HepG2 (cell line): Measurements from ENCODE around the gene NEGR1. TPM values are rescaled to one million over a fixed set of nuclear protein-coding genes. Genes with fewer than 3 reads are reported as not detected.

ENCODE experiments used
- CEBPB ChIP-seq: IDR thresholded peaks from 2 replicates; pipeline ENCODE4 v1.6.1; 2011; ENCODE audit warnings: low read depth, low read length, improper control_type of control experiment, borderline replicate concordance
- CEBPG ChIP-seq: IDR thresholded peaks from 2 replicates; pipeline ENCODE4 v1.6.1; 2016
- CREB1 ChIP-seq, 2 experiments: fragments of 450-650 bp in 1 of 2; IDR thresholded peaks; 2 replicates each; pipeline ENCODE4 v1.6.1; 2016 to 2017; ENCODE audit warnings: control low read depth in 1 of 2, mild to moderate bottlenecking in 1 of 2, missing compliant biosample characterization in 1 of 2, missing genetic modification characterization in 1 of 2
- E2F2 ChIP-seq: sonication (generic); formaldehyde crosslinking; IDR thresholded peaks from 2 replicates; pipeline ENCODE4 v1.4.0; 2020; ENCODE audit warnings: missing genetic modification reagents, borderline replicate concordance
- EP300 ChIP-seq, 3 experiments: sonication (generic) in 1 of 3; formaldehyde crosslinking in 1 of 3; IDR thresholded peaks; 2 replicates each; pipeline versions ENCODE4 v1.5.1 to v1.6.1; 2011 to 2020; ENCODE audit warnings: low read depth in 2 of 3, low read length in 2 of 3, borderline replicate concordance in 1 of 3, improper control_type of control experiment in 1 of 3, mild to moderate bottlenecking in 1 of 3, missing genetic modification reagents in 1 of 3, moderate library complexity in 1 of 3
- ERF ChIP-seq: IDR thresholded peaks from 2 replicates; pipeline ENCODE4 v1.6.1; 2018; ENCODE audit warnings: missing biosample characterization, missing genetic modification reagents
- FOSL2 ChIP-seq: sonication (generic); formaldehyde crosslinking; IDR thresholded peaks from 2 replicates; pipeline ENCODE4 v1.4.0; 2020; ENCODE audit warnings: missing genetic modification reagents
- FOXA3 ChIP-seq: IDR thresholded peaks from 2 replicates; pipeline ENCODE4 v1.6.1; 2016; ENCODE audit warnings: missing genetic modification reagents, missing compliant biosample characterization
- FOXP1 ChIP-seq, 2 experiments: fragments of 450-650 bp in 1 of 2; IDR thresholded peaks; 2 replicates each; pipeline ENCODE4 v1.6.1; 2017 to 2018; ENCODE audit warnings: antibody characterized with exemption in 1 of 2
- GATAD2A ChIP-seq: IDR thresholded peaks from 2 replicates; pipeline ENCODE4 v1.6.1; 2016
- HMG20A ChIP-seq: IDR thresholded peaks from 2 replicates; pipeline ENCODE4 v1.6.1; 2016; ENCODE audit warnings: borderline replicate concordance
- HNRNPH1 ChIP-seq: fragments of 200-400 bp; formaldehyde crosslinking; optimal IDR thresholded peaks from 2 replicates; pipeline ENCODE3; 2017; ENCODE audit warnings: mild to moderate bottlenecking, low read depth, low read length
- ISL2 ChIP-seq: sonication (generic); formaldehyde crosslinking; IDR thresholded peaks from 2 replicates; pipeline ENCODE4 v1.5.0; 2020; ENCODE audit warnings: missing genetic modification reagents
- MED1 ChIP-seq: sonication (generic); formaldehyde crosslinking; IDR thresholded peaks from 2 replicates; pipeline ENCODE4 v1.4.0; 2020; ENCODE audit warnings: missing genetic modification reagents
- MYNN ChIP-seq: sonication (generic); formaldehyde crosslinking; IDR thresholded peaks from 2 replicates; pipeline ENCODE4 v1.4.0; 2020; ENCODE audit warnings: mild to moderate bottlenecking, low read depth, missing genetic modification reagents
- NCOR1 ChIP-seq: fragments of 200-600 bp; sonication (generic); IDR thresholded peaks from 2 replicates; pipeline ENCODE4 v1.7.0; 2017; ENCODE audit warnings: antibody characterized with exemption, low read length, borderline replicate concordance
- NFIC ChIP-seq: IDR thresholded peaks from 2 replicates; pipeline ENCODE4 v1.6.1; 2012; ENCODE audit warnings: mild to moderate bottlenecking, low read length, inconsistent platforms
- NR3C1 ChIP-seq: sonication (generic); formaldehyde crosslinking; IDR thresholded peaks from 2 replicates; pipeline ENCODE4 v1.4.0; 2020; ENCODE audit warnings: missing genetic modification reagents
- POGZ ChIP-seq: sonication (generic); formaldehyde crosslinking; IDR thresholded peaks from 2 replicates; pipeline ENCODE4 v1.4.0; 2020; ENCODE audit warnings: mild to moderate bottlenecking, missing genetic modification reagents
- PRPF4 ChIP-seq: fragments of 200-400 bp; formaldehyde crosslinking; IDR thresholded peaks from 2 replicates; pipeline ENCODE4 v1.6.1; 2016; ENCODE audit warnings: low read length, low read depth; ENCODE audit not compliant: poor library complexity, severe bottlenecking
- RAD21 ChIP-seq: fragments of 450-650 bp; formaldehyde crosslinking; IDR thresholded peaks from 2 replicates; pipeline ENCODE4 v1.5.0; 2020; ENCODE audit warnings: mild to moderate bottlenecking
- RBM22 ChIP-seq: fragments of 200-400 bp; formaldehyde crosslinking; optimal IDR thresholded peaks from 2 replicates; pipeline ENCODE3; 2017; ENCODE audit warnings: mild to moderate bottlenecking, low read length, moderate library complexity
- SMC3 ChIP-seq: IDR thresholded peaks from 2 replicates; pipeline ENCODE4 v1.6.1; 2011; ENCODE audit warnings: low read length, improper control_type of control experiment
- SNAPC5 ChIP-seq: sonication (generic); formaldehyde crosslinking; IDR thresholded peaks from 2 replicates; pipeline ENCODE4 v1.8.1; 2023; ENCODE audit warnings: mild to moderate bottlenecking, missing genetic modification reagents, borderline replicate concordance
- SOX13 ChIP-seq, 3 experiments: fragments of 450-650 bp in 1 of 3; sonication (generic) in 1 of 3; formaldehyde crosslinking in 1 of 3; IDR thresholded peaks in 2 of 3; conservative IDR thresholded peaks in 1 of 3; 2 replicates each; pipeline versions ENCODE4 v1.5.0 to v1.6.1; 2016 to 2020; ENCODE audit warnings: antibody characterized with exemption in 1 of 3, mild to moderate bottlenecking in 1 of 3, missing compliant biosample characterization in 1 of 3, missing genetic modification reagents in 1 of 3, moderate library complexity in 1 of 3
- SOX6 ChIP-seq, 2 experiments: fragments of 450-650 bp in 1 of 2; sonication (generic) in 1 of 2; formaldehyde crosslinking in 1 of 2; IDR thresholded peaks; 2 replicates each; pipeline versions ENCODE4 v1.4.0 to v1.6.1; 2017 to 2020; ENCODE audit warnings: antibody characterized with exemption in 1 of 2, mild to moderate bottlenecking in 1 of 2, missing genetic modification reagents in 1 of 2
- ZKSCAN1 ChIP-seq: fragments of 150-350 bp; IDR thresholded peaks from 2 replicates; pipeline ENCODE4 v1.6.1; 2014; ENCODE audit warnings: low read length
- ZNF264 ChIP-seq: sonication (generic); formaldehyde crosslinking; IDR thresholded peaks from 2 replicates; pipeline ENCODE4 v1.4.0; 2020; ENCODE audit warnings: missing genetic modification reagents
- ZNF331 ChIP-seq: sonication (generic); formaldehyde crosslinking; IDR thresholded peaks from 2 replicates; pipeline ENCODE4 v1.4.0; 2020; ENCODE audit warnings: missing genetic modification reagents
- polyA plus RNA-seq, 8 experiments: library from polyadenylated mRNA; depleted of rRNA in 3 of 8; stranded (reverse) in 7 of 8; unstranded in 1 of 8; fragments of >200 nt; fragmentation: Illumina TruSeq in 4 of 8; extraction: Trizol in 4 of 8; gene quantifications; 2 replicates each; pipeline versions ENCODE4 v1.2.1 to v1.2.3, GENCODE V29; 2011 to 2016; ENCODE audit warnings: low read depth in 4 of 8, missing spikeins in 1 of 8, mixed read lengths in 1 of 8; ENCODE audit not compliant: insufficient read depth in 1 of 8
- total RNA-seq, 5 experiments: library from RNA; depleted of rRNA; stranded (reverse); fragments of >200 nt; fragmentation: Illumina TruSeq; extraction: Trizol; gene quantifications; 2 replicates each; pipeline ENCODE4 v1.2.3, GENCODE V29; 2016; ENCODE audit warnings: low read depth in 1 of 5

NEGR1 gene
- total and polyA plus RNA-seq, 2 of the 13 experiments (the other 11 are each of a cell fraction or from before 2014, with no cell fraction given): not detected

- TF ChIP-seq EP300 (IDR thresholded peaks at IDR 0.05; ENCODE audit: low read depth in 2 of 2, low read length in 2 of 2) (peak in 1 of 2 experiments; percentile 21; a peak in 1 of 4 replicates), EP300 (CRISPR knock-in tag; IDR thresholded peaks at IDR 0.05; ENCODE audit: borderline replicate concordance) (no peak), ZNF264 (CRISPR knock-in tag) (0 out of 2 replicates have a peak, but pooled peaks have one; percentile 53), RAD21 (no peak), FOSL2 (CRISPR knock-in tag) (peak; percentile 77), ERF (CRISPR knock-in tag) (no peak), CREB1 (IDR thresholded peaks at IDR 0.05) (no peak), CREB1 (CRISPR knock-in tag; IDR thresholded peaks at IDR 0.05) (peak; percentile 47; the same call in 1 of the 2 replicates), RBM22 (no peak), NFIC (peak; percentile 23; the same call in 1 of the 2 replicates), HMG20A (peak; percentile 86; the same call in 1 of the 2 replicates), ZKSCAN1 (no peak), POGZ (peak; percentile 57; the same call in 1 of the 2 replicates), MYNN (CRISPR knock-in tag) (no peak), ZNF331 (peak; percentile 36; the same call in 1 of the 2 replicates), SNAPC5 (no peak), FOXP1 (IDR thresholded peaks at IDR 0.05) (no peak), FOXP1 (CRISPR knock-in tag; IDR thresholded peaks at IDR 0.05) (peak; percentile 46; the same call in 1 of the 2 replicates), NR3C1 (no peak), E2F2 (CRISPR knock-in tag) (no peak), CEBPG (CRISPR knock-in tag) (peak; percentile 90), HNRNPH1 (no peak), MED1 (CRISPR knock-in tag) (peak; percentile 18; the same call in 1 of the 2 replicates), GATAD2A (peak; percentile 76), ISL2 (CRISPR knock-in tag) (0 out of 2 replicates have a peak, but pooled peaks have one; percentile 22), SOX13 (IDR thresholded peaks at IDR 0.05) (no peak), SOX13 (CRISPR knock-in tag; conservative IDR thresholded peaks at IDR 0.05 in 1 of 2, IDR thresholded peaks at IDR 0.05 in 1 of 2) (peak in 1 of 2 experiments; percentile 85; a peak in 2 of 4 replicates), CEBPB (peak; percentile 98), SMC3 (peak; percentile 32; the same call in 1 of the 2 replicates), FOXA3 (CRISPR knock-in tag) (peak; percentile 61; the same call in 1 of the 2 replicates), PRPF4 (no peak), NCOR1 (no peak), SOX6 (IDR thresholded peaks at IDR 0.05) (no peak), SOX6 (CRISPR knock-in tag; IDR thresholded peaks at IDR 0.05) (peak; percentile 80)
Measured at GRCh38 chr1:72241397-72241796, 40.9 kb downstream of the NEGR1 start (continued).
